Liver (tissue), 9 donors: ENCODE results near the gene SYNDIG1. TPM values are rescaled to one million over a fixed set of nuclear protein-coding genes. Genes with fewer than 3 reads are reported as not detected.

Experiments used
- DNase-seq: peaks from one replicate; pipeline ENCODE4 v3.0.0-alpha.2; 2017; ENCODE audit warnings: low spot score
- H3K27ac ChIP-seq, 2 donors: one replicate each; pipeline ENCODE4 v1.7.0; 2013; ENCODE audit warnings: inconsistent platforms in 2 of 2, low read length in 2 of 2, control low read depth in 1 of 2, low read depth in 1 of 2, mild to moderate bottlenecking in 1 of 2
- H3K27me3 ChIP-seq, 4 donors: one replicate each; pipeline versions ENCODE4 v1.6.1 to v1.7.0; 2013; ENCODE audit warnings: low read length in 3 of 4, inconsistent platforms in 1 of 4, mild to moderate bottlenecking in 1 of 4, moderate library complexity in 1 of 4; ENCODE audit not compliant: control insufficient read depth in 4 of 4, insufficient read depth in 4 of 4
- H3K36me3 ChIP-seq, 4 donors: one replicate each; pipeline versions ENCODE4 v1.6.1 to v1.7.0; 2013; ENCODE audit warnings: low read length in 3 of 4, mild to moderate bottlenecking in 3 of 4, low read depth in 1 of 4, moderate library complexity in 1 of 4; ENCODE audit not compliant: control insufficient read depth in 4 of 4, insufficient read depth in 3 of 4
- H3K4me1 ChIP-seq, 4 donors: one replicate each; pipeline versions ENCODE4 v1.6.1 to v1.7.0; 2013; ENCODE audit warnings: low read length in 3 of 4, mild to moderate bottlenecking in 3 of 4, moderate library complexity in 1 of 4; ENCODE audit not compliant: control insufficient read depth in 4 of 4, insufficient read depth in 4 of 4
- H3K4me3 ChIP-seq, 3 donors: one replicate each; pipeline versions ENCODE4 v1.6.1 to v1.7.0; 2013; ENCODE audit warnings: low read length in 3 of 3, control low read depth in 1 of 3, low read depth in 1 of 3, mild to moderate bottlenecking in 1 of 3
- H3K9ac ChIP-seq, 2 donors: one replicate each; pipeline ENCODE4 v1.7.0; 2013; ENCODE audit warnings: low read length in 2 of 2, mild to moderate bottlenecking in 2 of 2, moderate library complexity in 2 of 2, control low read depth in 1 of 2, low read depth in 1 of 2
- H3K9me3 ChIP-seq, 4 donors: one replicate each; pipeline versions ENCODE4 v1.6.1 to v1.7.0; 2013; ENCODE audit warnings: low read length in 3 of 4; ENCODE audit not compliant: control insufficient read depth in 4 of 4
- ATF3 ChIP-seq: IDR thresholded peaks from 2 replicates; pipeline ENCODE4 v1.6.1; 2016; ENCODE audit warnings: antibody characterized with exemption
- CTCF ChIP-seq: fragments of 150-350 bp; IDR thresholded peaks from 2 replicates; pipeline ENCODE4 v1.5.1; 2017; ENCODE audit warnings: improper control_type of control experiment, low read depth, low read length; ENCODE audit not compliant: missing input control
- EGR1 ChIP-seq, 2 donors: IDR thresholded peaks; 2 replicates each; pipeline ENCODE4 v1.6.1; 2016 to 2018; ENCODE audit warnings: antibody characterized with exemption in 2 of 2, low read depth in 2 of 2
- FOXA1 ChIP-seq: IDR thresholded peaks from 2 replicates; pipeline ENCODE4 v1.6.1; 2016; ENCODE audit warnings: antibody characterized with exemption
- FOXA2 ChIP-seq: IDR thresholded peaks from 2 replicates; pipeline ENCODE4 v1.6.1; 2016; ENCODE audit warnings: antibody characterized with exemption
- GABPA ChIP-seq, 2 donors: IDR thresholded peaks in 1 of 2; conservative IDR thresholded peaks in 1 of 2; 2 replicates each; pipeline ENCODE4 v1.6.1; 2016; ENCODE audit warnings: antibody characterized with exemption in 2 of 2, mild to moderate bottlenecking in 1 of 2, moderate library complexity in 1 of 2
- HNF4A ChIP-seq, 2 donors: conservative IDR thresholded peaks; 2 replicates each; pipeline ENCODE4 v1.6.1; 2016; ENCODE audit warnings: antibody characterized with exemption in 2 of 2, mild to moderate bottlenecking in 2 of 2
- HNF4G ChIP-seq: IDR thresholded peaks from 2 replicates; pipeline ENCODE4 v1.6.1; 2016; ENCODE audit warnings: antibody characterized with exemption
- MAX ChIP-seq: IDR thresholded peaks from 2 replicates; pipeline ENCODE4 v1.6.1; 2016; ENCODE audit warnings: antibody characterized with exemption
- NR2F2 ChIP-seq: IDR thresholded peaks from 2 replicates; pipeline ENCODE4 v1.6.1; 2016; ENCODE audit warnings: antibody characterized with exemption
- RAD21 ChIP-seq, 2 donors: IDR thresholded peaks; 2 replicates each; pipeline ENCODE4 v1.6.1; 2016; ENCODE audit warnings: antibody characterized with exemption in 2 of 2, mild to moderate bottlenecking in 2 of 2
- REST ChIP-seq: IDR thresholded peaks from 2 replicates; pipeline ENCODE4 v1.6.1; 2016; ENCODE audit warnings: antibody characterized with exemption, mild to moderate bottlenecking
- RXRA ChIP-seq, 2 donors: IDR thresholded peaks; 2 replicates each; pipeline ENCODE4 v1.6.1; 2017 to 2018; ENCODE audit warnings: antibody characterized with exemption in 2 of 2, mild to moderate bottlenecking in 1 of 2
- SP1 ChIP-seq: IDR thresholded peaks from 2 replicates; pipeline ENCODE4 v1.6.1; 2018; ENCODE audit warnings: antibody characterized with exemption, mild to moderate bottlenecking
- TAF1 ChIP-seq: conservative IDR thresholded peaks from 2 replicates; pipeline ENCODE4 v1.6.1; 2016; ENCODE audit warnings: antibody characterized with exemption, mild to moderate bottlenecking
- YY1 ChIP-seq: IDR thresholded peaks from 2 replicates; pipeline ENCODE4 v1.6.1; 2016; ENCODE audit warnings: antibody characterized with exemption, mild to moderate bottlenecking
- ZBTB33 ChIP-seq: IDR thresholded peaks from 2 replicates; pipeline ENCODE4 v1.6.1; 2016; ENCODE audit warnings: antibody characterized with exemption
- WGBS: extraction: QIAGEN DNeasy Blood & Tissue Kit; methylation state at CpG from one replicate; pipeline ENCODE4 v1.1.7; 2013; 5-methylcytosine and 5-hydroxymethylcytosine counted together
- polyA plus RNA-seq, 2 donors: library from polyadenylated mRNA; stranded (reverse) in 1 of 2; unstranded in 1 of 2; fragments of 200-250 nt in 1 of 2; fragments of >200 nt in 1 of 2; fragmentation: Nextera tagmentation in 1 of 2; extraction: Ambion mirVana in 1 of 2; gene quantifications; one replicate each; pipeline versions ENCODE4 v1.2.1 to v1.2.3, GENCODE V29; 2013 to 2015
- total RNA-seq, 2 donors: library from RNA; depleted of rRNA; stranded (reverse); fragments of >200 nt; gene quantifications; one replicate each; pipeline ENCODE4 v1.2.3, GENCODE V29; 2014
- donor health status: healthy.
- donor health status: healthy.
- donor health status: healthy.
- donor health status: healthy.
- donor health status: healthy.

Gene SYNDIG1
- total and polyA plus RNA-seq, 4 donors, result 0.05 to 0.08 TPM; not detected in 2

- H3K4me1 ChIP-seq, result no peaks in the 10 kb centered on the region
- DNase-seq, result no peak
- no peaks in the 10 kb centered on the region for H3K36me3 ChIP-seq
- TF ChIP-seq RXRA (IDR thresholded peaks at IDR 0.05) (no peak), SP1 (no peak), EGR1 (IDR thresholded peaks at IDR 0.05; ENCODE audit: low read depth in 2 of 2) (no peak), MAX (no peak), NR2F2 (no peak), YY1 (no peak), CTCF (no peak), FOXA2 (no peak), TAF1 (no peak), HNF4A (conservative IDR thresholded peaks at IDR 0.05) (no peak), GABPA (IDR thresholded peaks at IDR 0.05 in 1 of 2, conservative IDR thresholded peaks at IDR 0.05 in 1 of 2) (no peak), ZBTB33 (no peak), FOXA1 (no peak)
- H3K27me3 ChIP-seq, result no peaks in the 10 kb centered on the region
- no peaks in the 10 kb centered on the region for H3K9me3 ChIP-seq
- no peak overlapping the region for H3K27ac ChIP-seq
- 79% methylated on average over 23 of the region's 23 CpGs for WGBS
- no peak overlapping the region for H3K9ac ChIP-seq
- no peak overlapping the region for H3K4me3 ChIP-seq
These were observed 24.4 kb downstream of the SYNDIG1 start for GRCh38 chr20:24493661-24494459.

- H3K36me3 ChIP-seq, result no peaks in the 10 kb centered on the region
- no peak for DNase-seq
- 87% methylated on average over 7 of the region's 7 CpGs for WGBS
These were observed 25.1 kb downstream of the SYNDIG1 start for GRCh38 chr20:24494460-24494920.

More at GRCh38 chr20:24494460-24494920, 25.1 kb downstream of the SYNDIG1 start:
- H3K9me3 ChIP-seq, result no peaks in the 10 kb centered on the region
- H3K4me3 ChIP-seq, result no peak overlapping the region
- TF ChIP-seq GABPA (IDR thresholded peaks at IDR 0.05 in 1 of 2, conservative IDR thresholded peaks at IDR 0.05 in 1 of 2), result no peak
- no peak for TF ChIP-seq RAD21 (IDR thresholded peaks at IDR 0.05)
- TF ChIP-seq HNF4G, result no peak
- TF ChIP-seq REST, result no peak
- no peak for TF ChIP-seq TAF1
- no peak for TF ChIP-seq ZBTB33
- TF ChIP-seq MAX, result no peak
- TF ChIP-seq NR2F2, result no peak
- TF ChIP-seq FOXA2, result no peak
- no peak for TF ChIP-seq ATF3
- no peaks in the 10 kb centered on the region for H3K4me1 ChIP-seq
- H3K9ac ChIP-seq, result no peak overlapping the region
- peaks cover 0 to 4% (median 0%) of the 10 kb centered on the region in 4 donors for H3K27me3 ChIP-seq
- no peak overlapping the region for H3K27ac ChIP-seq
